GM18517 (cell line): ENCODE results near the gene MMP17.
"Not testable (repeated sequence)": the region's sequence is repeated elsewhere in the genome, so short reads cannot be mapped to it uniquely, and the experiment has no call there.

Experiments
- ATAC-seq: cut with Tn5 transposase; IDR thresholded peaks from one replicate; pipeline ENCODE4 v1.9.1; 2021; ENCODE audit warnings: mild to moderate bottlenecking, moderate library complexity; ENCODE audit not compliant: unreplicated experiment

Gene MMP17

DNA sequence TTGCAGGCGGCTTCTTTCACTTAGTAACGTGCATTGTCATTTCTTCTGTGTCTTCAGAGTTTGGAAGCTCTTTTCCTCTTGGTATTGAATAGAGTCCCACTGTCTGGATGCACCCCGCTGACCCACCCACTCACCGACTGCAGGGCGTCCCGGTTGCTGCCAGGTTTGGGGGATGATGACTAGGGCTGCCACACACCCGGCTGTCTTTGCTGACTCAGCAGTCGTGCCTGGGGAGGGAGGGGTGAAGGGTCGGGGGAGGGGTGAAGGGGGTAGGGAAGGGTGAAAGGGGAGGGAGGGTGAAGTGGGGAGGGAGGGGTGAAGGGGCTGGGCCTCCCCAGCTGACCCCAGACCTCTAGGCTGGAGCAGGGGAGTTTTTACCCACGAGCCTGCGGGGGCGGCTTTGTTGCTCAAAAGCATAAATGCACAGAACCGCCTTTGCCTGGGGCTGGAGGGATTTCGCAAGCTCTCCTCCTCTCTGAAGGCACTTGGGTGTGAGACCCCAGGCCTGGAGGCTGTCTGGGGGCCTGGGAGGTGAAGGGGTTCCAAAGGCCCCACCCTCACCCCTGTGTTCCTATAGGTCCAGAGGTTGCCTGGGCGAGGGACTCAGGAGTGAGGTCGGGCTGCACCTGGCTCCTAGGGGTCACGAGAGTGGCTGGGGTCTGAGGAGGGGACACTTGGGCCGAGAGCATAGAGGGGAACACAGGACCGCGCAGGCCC, 35.0 kb downstream of the MMP17 start:
- ATAC-seq, result no peak

DNA sequence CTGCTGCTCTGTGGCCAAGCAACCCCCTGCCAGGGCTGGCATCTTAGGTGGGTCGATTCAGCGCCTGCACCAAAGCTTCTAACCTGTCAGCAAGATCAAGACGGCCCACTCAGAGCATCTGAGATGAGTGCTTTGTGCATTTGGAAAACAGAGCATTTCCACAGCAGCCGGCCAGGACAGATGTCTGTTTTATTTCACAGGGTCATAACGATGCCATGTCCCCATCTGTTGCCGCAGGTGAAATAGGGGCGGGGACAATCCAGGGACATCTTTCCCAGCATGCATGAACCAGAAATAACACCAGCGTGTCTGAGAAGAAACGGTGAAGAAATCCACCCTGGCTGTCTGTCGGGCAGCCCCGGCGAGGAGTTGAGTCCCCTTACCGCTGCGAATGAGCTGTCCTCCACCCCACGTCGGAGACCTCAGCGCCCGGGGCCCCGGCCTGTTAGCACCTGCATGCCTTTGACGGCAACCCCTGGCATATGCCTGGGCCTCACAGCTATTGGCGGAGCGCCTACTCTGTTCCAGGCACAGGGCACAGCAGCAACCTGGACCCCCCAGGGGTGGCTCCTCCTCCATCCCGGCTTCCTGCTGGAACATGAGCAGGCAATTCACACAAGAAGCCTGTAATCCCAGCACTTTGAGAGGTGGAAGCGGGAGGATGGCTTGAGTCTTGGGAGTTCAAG, 35.7 kb downstream of the MMP17 start:
- no peak for ATAC-seq

DNA sequence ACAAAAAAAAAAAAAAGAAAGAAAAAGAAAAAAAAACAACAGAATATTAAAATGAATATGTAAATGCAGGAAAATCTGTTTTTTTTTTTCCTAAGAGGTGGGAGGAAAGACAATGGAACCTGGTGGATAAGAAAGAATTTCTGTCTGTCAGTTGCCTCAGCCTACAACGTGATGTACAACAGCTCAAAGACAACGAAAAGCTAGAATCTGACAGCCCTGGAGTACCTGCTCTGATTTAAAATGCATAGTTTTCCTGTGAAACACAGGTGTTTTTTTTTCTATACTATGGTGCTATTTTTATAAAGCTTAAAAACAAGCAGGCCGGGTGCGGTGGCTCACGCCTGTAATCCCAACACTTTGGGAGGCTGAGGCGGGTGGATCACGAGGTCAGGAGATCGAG, 36.3 kb downstream of the MMP17 start:
- no peak for ATAC-seq

DNA sequence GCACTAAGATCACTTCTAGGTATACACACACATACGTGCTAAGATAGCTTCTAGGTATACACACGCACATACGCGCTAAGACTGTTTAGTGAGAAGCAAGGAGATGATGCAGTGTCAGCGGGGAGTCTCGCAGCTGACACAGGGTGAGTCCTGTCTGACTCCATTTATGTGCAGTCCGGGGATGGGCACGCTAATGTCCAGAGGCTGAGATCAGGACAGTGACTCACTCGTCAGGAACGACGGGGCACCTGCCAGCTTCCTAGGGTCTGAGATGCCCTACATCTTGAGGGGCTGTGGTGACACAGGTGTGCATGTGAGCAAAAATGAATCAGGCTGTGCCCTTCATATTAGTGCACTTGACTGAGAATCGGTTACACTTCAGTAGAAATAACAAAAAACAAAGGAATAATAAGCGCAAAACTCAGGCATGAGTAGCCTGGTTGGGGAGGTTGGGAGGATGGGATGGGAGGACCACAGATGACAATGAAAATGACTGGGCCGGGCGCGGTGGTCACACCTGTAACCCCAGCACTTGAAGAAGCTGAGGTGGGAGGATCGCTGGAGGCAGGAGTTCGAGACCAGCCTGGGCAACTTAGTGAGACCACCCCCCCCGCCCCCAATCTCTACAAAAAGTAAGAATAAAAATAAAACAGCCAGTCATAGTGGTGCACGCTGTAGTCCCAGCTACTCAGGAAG, 37.1 kb downstream of the MMP17 start:
- no peak for ATAC-seq

DNA sequence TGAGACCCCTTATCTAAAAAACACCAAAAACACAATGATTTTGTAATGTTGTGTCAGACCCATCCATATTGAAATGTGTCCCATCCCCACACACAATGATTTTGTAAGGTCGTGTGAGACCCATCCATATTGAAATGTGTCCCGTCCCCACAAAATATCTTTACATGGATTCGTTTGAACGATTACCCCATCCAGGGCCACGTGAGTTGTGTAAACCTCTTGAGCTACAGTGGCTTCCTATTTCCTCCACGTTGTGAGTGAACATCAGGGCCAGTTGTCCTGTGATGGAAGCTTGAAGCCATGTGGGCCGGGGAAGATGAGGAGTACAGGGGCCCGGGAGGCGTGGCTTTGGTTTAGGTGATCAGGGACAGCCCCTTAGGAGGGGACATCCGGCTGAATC, 39.3 kb downstream of the MMP17 start:
- ATAC-seq, result no peak

DNA sequence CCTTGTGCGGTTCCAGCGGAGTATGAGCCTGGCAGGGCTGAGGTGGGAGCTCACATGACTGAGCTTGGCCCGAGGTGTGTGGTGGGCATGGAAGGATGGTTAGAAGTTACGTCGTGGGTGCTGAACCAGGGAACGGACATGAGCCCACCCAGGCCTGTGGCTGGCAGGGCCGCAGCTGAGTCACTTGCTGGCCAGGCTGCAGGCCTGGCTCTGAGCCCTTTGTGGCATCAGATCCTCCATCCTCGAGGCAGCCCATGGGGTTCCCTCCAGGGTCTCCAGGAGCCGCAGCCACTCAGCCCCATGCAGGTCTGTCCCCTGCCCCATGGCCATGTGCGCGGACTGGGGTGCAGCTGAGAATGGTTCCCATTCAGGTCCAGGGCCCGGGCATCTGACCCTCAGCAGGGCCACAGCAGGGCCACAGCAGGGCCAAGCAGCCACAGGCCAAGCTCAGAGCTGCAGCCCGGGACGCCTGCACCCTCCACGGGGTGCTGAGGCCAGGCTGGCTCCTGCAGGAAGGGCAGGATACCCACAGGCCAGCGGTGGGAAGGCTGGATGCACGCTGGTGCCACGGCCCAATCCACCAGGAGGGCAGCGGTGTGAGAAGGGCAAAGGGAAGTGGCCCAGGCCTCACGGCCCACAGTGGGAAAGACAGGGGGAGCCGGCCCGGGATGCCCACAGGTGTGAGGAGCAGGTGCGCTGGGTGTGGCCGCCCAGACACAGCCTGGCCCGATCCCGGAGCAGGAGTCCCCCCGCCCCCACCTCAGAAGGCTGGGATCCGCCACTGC, 39.9 kb downstream of the MMP17 start:
- ATAC-seq, result no peak

DNA sequence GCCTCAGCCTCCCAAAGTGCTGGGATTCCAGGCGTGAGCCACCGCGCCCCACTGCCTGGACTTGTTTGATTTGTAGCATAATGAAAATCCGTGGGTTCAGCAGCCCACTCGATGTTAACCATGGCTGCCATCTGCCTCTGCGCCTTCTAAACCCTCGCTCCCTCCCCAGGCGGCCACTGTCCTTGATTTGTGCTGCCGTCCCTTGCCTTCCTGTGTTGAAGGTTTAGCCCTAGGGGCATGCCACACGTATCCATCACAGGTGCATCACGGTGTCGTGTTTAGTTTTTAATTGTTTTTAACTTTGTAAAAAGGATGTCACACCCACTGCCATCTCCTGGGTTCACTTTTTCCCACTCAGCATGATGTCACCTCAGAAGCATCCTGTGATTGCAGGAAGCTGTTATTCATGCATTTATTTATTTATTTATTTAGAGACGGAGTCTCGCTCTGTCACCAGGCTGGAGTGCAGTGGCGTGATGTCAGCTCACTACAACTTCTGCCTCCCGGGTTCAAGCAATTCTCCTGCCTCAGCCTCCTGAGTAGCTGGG, 41.8 kb downstream of the MMP17 start:
- no peak for ATAC-seq

DNA sequence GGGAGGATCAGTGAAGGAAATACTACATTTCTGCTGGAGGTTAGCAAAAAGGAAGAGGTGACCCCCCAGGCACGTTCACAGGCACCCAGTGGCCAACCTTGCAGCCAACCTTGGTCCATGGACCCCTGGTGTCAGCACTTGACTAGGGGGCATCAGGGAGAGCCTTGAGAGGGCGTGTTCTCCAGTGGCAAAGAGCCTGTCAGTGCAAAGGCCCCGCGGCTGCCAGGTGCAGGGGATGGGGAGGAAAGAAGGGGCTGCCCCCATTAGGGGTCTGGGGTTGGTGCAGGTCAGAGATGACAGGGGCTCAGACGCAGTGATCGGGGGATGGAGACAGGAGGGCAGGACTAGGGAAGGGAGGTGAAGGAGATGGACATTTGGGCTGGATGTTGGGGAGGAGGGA, 43.5 kb downstream of the MMP17 start:
- ATAC-seq, result no peak

DNA sequence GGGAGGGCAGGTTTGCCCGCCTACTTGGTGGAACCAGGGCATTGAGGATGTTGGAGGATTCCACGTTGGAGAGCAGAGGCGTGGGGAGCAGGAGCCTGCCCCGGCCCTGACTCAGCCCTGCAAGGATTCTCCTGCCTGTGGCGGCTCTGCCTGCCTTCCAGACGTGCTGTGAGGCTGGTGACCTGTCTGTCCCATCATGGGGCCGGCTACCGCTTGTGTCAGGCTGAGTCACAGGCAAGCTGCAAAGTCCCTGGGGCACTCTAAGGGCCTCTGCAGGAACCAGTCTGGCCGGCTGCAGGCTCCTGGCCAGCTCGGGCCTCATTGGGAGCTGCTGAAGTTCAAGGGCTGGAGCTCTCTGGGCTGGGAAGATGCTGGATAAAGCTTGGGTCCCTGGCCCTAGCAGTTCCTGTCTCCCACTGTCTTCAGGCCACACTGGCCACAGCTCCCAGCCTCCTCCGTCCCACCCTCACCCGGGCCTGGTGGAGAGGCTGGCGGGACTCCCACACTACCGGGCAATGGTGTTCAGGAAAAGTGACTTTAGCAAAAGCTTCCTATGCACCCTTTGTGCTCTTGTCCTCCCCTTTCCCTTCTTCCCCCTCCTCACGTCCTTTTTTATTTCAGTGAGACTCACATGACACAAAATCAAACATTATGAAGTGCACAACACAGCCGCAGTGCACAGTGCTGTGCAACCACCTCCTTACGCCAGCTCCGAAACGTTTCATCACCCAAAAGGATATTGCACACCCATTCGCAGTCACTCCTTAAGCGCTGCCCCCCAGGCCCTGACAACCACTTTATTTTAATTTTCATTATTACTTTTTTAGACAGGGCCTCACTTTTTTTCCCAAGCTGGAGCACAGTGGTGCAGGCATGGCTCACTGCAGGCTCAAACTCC, 44.2 kb downstream of the MMP17 start:
- ATAC-seq, result no peak

DNA sequence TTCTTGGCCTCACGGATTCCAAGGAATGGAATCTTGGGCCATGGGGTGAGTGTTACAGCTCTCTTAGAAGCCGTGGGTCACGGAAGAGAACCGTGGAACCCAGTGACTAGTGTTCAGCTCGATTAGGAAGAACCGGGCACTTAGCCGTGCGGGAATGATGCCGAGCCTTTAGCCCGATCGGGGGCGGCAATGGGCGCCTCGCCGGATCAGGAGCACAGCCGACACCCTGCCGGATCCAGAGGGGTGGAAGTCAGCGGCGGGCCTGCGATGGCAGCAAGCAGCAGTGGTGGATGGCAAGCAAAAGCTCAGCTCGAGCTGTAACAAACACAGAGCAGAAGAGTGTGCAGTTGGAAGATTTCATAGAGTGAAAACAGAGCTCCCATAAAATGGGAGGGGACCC, 45.1 kb downstream of the MMP17 start:
- no peak for ATAC-seq

DNA sequence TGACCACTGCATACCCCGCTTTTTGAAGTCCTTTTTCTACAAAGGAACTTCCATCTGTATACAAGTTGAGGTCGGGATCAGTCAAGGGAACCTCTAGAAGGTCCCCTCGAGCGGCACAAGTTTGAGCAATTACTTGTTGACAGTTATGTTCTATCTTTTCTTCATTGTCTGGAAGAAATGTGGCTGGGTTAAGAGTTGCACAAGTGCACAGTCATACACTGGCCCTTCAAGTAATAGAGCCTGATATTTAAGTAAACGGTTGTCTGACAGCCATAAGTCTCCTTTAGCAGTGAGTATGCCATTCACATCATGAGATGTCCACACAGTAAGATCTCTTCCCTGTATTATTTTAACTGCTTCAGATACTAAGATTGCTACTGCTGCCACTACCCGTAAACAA, 46.8 kb downstream of the MMP17 start:
- not testable (repeated sequence) for ATAC-seq

DNA sequence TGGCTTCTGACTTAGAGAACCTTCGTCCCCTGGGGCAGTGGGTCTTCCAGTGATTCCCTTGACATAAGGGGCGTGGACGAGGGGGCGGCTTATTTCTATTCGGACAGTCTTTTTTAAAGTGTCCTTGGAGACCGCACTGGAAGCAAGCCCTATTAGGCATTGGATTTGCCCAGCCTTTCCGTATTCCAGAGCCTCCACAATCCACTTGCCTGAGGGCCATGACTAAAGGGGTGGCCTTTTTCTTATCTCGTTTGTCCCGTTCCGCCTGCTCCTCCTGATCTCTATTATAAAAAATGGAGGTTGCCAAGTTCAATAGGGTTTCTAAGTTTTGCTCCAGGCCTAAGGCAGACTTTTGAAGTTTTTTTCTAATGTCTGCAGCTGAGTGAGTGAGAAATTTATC, 49.0 kb downstream of the MMP17 start:
- ATAC-seq, result not testable (repeated sequence)

DNA sequence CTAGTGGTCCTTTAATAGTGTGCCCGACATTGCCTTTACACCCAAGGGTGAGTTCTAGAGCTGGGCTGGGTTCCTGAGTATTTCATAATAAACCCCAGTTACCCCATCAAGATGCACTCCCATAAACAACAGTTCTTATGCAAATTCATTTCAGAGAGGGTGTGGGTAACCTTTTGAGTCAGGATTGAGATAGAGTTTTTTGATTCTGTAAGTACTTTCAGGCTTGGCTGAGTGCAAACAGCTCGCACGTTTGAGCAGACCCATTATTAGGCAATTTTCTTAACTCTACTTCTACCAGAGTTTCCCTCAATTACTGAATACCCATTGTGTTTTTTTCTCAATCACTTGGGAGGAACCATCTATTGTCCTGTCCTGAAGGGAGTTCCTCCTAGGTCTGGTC, 50.2 kb downstream of the MMP17 start:
- ATAC-seq, result not testable (repeated sequence)

DNA sequence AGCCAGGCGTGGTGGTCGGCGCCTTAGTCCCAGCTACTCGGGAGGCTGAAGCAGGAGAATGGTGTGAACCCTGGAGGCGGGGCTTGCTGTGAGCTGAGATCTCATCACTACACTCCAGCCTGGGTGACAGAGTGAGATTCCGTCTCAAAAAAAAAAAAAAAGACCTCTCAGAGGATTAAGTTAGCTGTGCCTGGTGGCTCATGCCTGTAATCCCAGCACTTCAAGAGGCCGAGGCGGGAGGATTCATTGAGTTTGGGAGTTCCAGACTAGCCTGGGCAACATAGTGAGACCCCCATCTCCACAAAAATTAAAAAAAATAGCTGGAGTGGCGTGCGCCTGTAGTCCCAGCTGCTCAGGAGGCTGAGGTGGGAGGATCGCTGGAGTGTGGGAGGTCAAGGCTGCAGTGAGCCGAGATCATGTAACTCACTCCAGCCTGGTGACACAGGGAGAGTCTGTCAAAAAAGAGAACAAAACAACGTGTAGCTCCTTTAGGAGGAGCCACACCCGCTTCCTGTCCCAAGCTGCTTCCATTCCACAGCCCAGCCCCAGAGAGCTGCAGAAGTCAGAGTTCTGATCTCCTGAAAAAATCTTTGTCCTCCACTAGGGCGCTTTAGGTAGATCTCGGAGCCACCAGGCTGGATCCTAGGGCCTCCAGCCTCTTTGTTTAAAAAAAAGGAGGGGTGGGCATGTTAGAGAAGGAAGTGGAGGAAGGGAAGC, 54.8 kb downstream of the MMP17 start:
- no peak for ATAC-seq

DNA sequence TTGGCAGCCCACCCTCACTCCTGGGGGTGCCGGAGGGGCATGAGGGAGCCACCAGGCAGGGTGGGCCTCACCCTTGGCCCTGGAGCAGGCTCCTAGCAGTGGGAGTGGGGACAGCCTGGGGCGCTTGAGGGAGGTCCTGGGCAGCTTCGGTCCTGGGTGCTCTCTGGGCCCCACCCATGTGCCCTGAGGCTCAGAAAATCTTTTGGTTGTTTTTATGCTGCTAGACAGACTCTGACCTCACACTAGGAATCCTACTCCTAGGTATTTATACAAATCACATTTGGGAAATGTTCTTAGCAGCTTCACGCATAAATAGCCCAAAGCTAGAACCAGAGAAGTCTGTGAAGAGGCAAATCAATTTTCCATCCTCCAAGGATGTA, 55.3 kb downstream of the MMP17 start:
- ATAC-seq, result no peak

DNA sequence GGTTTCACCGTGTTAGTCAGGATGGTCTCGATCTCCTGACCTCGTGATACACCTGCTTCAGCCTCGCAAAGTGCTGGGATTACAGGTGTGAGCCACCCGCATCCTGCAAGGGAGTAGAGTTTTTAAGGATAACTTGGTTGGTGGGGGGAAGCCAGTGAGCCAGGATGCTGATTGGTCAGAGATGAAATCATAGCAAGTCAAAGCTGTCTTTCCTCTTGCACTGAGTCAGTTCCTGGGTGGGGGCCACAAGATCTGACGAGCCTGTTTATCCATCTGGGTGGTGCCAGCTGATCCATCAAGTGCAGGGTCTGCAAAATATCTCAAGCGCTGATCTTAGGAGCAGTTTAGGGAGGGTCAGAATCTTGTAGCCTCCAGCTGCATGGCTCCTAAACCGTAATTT, 56.9 kb downstream of the MMP17 start:
- ATAC-seq, result not testable (repeated sequence)

DNA sequence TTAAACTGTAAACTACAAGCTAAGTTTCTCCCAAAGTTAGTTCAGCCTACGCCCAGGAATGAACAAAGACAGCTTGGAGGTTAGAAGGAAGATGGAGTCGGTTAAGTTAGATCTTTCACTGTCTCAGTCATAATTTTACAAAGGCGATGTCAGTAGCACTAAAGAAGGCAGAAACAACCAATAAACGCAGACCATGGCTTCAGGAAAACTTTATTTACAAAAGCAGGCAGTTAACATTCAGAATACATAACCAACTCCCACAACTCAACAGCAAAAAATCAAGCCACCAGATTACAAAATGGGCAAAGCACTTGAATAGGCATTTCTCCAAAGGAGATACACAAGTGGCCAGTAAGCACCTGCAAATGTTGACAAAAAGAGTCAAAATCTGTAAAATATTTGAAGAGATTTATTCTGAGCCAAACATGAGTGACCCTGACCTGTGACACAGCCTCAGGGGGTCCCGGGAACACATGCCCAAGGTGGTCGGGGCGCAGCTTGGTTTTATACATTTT, 57.4 kb downstream of the MMP17 start:
- no peak for ATAC-seq

DNA sequence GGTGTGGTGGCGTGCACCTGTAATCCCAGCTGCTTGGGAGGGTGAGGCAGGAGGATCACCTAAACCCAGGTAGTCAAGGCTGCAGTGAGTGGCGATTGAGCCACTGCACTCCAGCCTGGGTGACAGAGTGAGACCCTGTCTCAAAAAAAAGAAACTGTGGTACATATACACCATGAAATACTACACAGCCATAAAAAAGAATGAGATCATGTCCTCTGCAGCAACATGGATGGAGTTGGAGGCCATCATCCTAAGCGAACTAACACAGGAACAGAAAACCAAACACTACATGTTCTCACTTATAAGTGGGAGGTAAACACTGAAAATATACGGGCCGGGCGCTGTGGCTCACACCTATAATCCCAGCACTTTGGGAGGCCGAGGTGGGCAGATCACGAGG, 63.5 kb downstream of the MMP17 start:
- not testable (repeated sequence) for ATAC-seq
